H9 (cell line): Measurements from ENCODE around the gene EIF3D. TPM values are rescaled to one million over a fixed set of nuclear protein-coding genes. Genes with fewer than 3 reads are reported as not detected.

Experiments
- DNase-seq: peaks from one replicate; pipeline ENCODE4 v3.0.0-alpha.2; 2017
- H2AFZ ChIP-seq: one replicate; pipeline ENCODE4 v1.6.1; 2013; ENCODE audit warnings: mild to moderate bottlenecking, low read length, control low read depth, moderate library complexity
- H2AK5ac ChIP-seq: 2 replicates; pipeline ENCODE4 v1.6.1; 2013; ENCODE audit warnings: low read length, control low read depth, mixed read lengths; ENCODE audit not compliant: insufficient read length
- H2BK120ac ChIP-seq: one replicate; pipeline ENCODE4 v1.6.1; 2013; ENCODE audit warnings: low read depth, mild to moderate bottlenecking, low read length, control low read depth, inconsistent platforms; ENCODE audit not compliant: poor library complexity, severe bottlenecking
- H2BK12ac ChIP-seq: 2 replicates; pipeline ENCODE4 v1.6.1; 2013; ENCODE audit warnings: low read length, control low read depth, mixed read lengths, low read depth; ENCODE audit not compliant: insufficient read length
- H2BK15ac ChIP-seq: 2 replicates; pipeline ENCODE4 v1.6.1; 2013; ENCODE audit warnings: low read depth, low read length, control low read depth
- H2BK20ac ChIP-seq: one replicate; pipeline ENCODE4 v1.6.1; 2013; ENCODE audit warnings: low read depth, mild to moderate bottlenecking, low read length, control low read depth, inconsistent platforms; ENCODE audit not compliant: poor library complexity, severe bottlenecking
- H2BK5ac ChIP-seq: 2 replicates; pipeline ENCODE4 v1.6.1; 2013; ENCODE audit warnings: low read length, control low read depth, mixed read lengths; ENCODE audit not compliant: insufficient read length
- H3K14ac ChIP-seq: 2 replicates; pipeline ENCODE4 v1.6.1; 2013; ENCODE audit warnings: low read length, control low read depth; ENCODE audit not compliant: insufficient read depth
- H3K18ac ChIP-seq: 2 replicates; pipeline ENCODE4 v1.6.1; 2013; ENCODE audit warnings: low read depth, mild to moderate bottlenecking, mixed read lengths, low read length, control low read depth; ENCODE audit not compliant: insufficient read length
- H3K23ac ChIP-seq: 2 replicates; pipeline ENCODE4 v1.6.1; 2013; ENCODE audit warnings: low read length, control low read depth, mixed read lengths, low read depth; ENCODE audit not compliant: insufficient read length
- H3K23me2 ChIP-seq: 2 replicates; pipeline ENCODE4 v1.6.1; 2013; ENCODE audit warnings: low read depth, mild to moderate bottlenecking, mixed read lengths, low read length, control low read depth; ENCODE audit not compliant: insufficient read length, poor library complexity, severe bottlenecking
- H3K27ac ChIP-seq: 2 replicates; pipeline ENCODE4 v1.5.1; 2013; ENCODE audit warnings: low read length, control low read depth, mixed read lengths, low read depth; ENCODE audit not compliant: insufficient read length
- H3K27me3 ChIP-seq: 2 replicates; pipeline ENCODE4 v1.6.1; 2013; ENCODE audit warnings: low read length, control low read depth, inconsistent platforms; ENCODE audit not compliant: insufficient read depth
- H3K4ac ChIP-seq: 2 replicates; pipeline ENCODE4 v1.6.1; 2013; ENCODE audit warnings: low read depth, mild to moderate bottlenecking, control low read depth, inconsistent platforms, low read length, moderate library complexity
- H3K4me1 ChIP-seq: 2 replicates; pipeline ENCODE4 v1.6.1; 2013; ENCODE audit warnings: low read length, control low read depth, inconsistent platforms; ENCODE audit not compliant: insufficient read depth
- H3K4me2 ChIP-seq: 2 replicates; pipeline ENCODE4 v1.6.1; 2013; ENCODE audit warnings: low read length, control low read depth, mixed read lengths; ENCODE audit not compliant: insufficient read length, insufficient read depth
- H3K56ac ChIP-seq: 2 replicates; pipeline ENCODE4 v1.6.1; 2013; ENCODE audit warnings: low read depth, mild to moderate bottlenecking, mixed read lengths, low read length, control low read depth; ENCODE audit not compliant: insufficient read length
- H3K79me1 ChIP-seq: 2 replicates; pipeline ENCODE4 v1.6.1; 2013; ENCODE audit warnings: low read depth, mild to moderate bottlenecking, moderate library complexity, low read length, control low read depth, inconsistent platforms; ENCODE audit not compliant: insufficient read depth, poor library complexity, severe bottlenecking
- H3K79me2 ChIP-seq: 2 replicates; pipeline ENCODE4 v1.6.1; 2013; ENCODE audit warnings: low read length, control low read depth, inconsistent platforms; ENCODE audit not compliant: insufficient read depth
- H3K9ac ChIP-seq: 2 replicates; pipeline ENCODE4 v1.6.1; 2013; ENCODE audit warnings: low read length, control low read depth, mixed read lengths; ENCODE audit not compliant: insufficient read length; ENCODE audit errors: extremely low read depth
- H3K9me3 ChIP-seq: one replicate; pipeline ENCODE4 v1.6.1; 2013; ENCODE audit warnings: low read depth, low read length, inconsistent platforms; ENCODE audit not compliant: control insufficient read depth
- H3T11ph ChIP-seq: one replicate; pipeline ENCODE4 v1.6.1; 2013; ENCODE audit warnings: mild to moderate bottlenecking, low read length, control low read depth, inconsistent platforms
- H4K20me1 ChIP-seq: one replicate; pipeline ENCODE4 v1.6.1; 2013; ENCODE audit not compliant: control insufficient read depth, insufficient read length, insufficient read depth
- H4K5ac ChIP-seq: 2 replicates; pipeline ENCODE4 v1.6.1; 2013; ENCODE audit warnings: low read depth, mild to moderate bottlenecking, mixed read lengths, low read length, control low read depth; ENCODE audit not compliant: insufficient read length
- H4K8ac ChIP-seq: replicated peaks from 2 replicates; pipeline ENCODE4 v1.6.1; 2013; ENCODE audit warnings: low read length, control low read depth, mixed read lengths, low read depth; ENCODE audit not compliant: insufficient read length
- H4K91ac ChIP-seq: 2 replicates; pipeline ENCODE4 v1.6.1; 2013; ENCODE audit warnings: low read depth, mild to moderate bottlenecking, moderate library complexity, mixed read lengths, low read length, control low read depth; ENCODE audit not compliant: insufficient read length
- H3K27ac Mint-ChIP-seq, 3 experiments: 2 replicates in 2 of 3; 3 replicates in 1 of 3; pipeline ENCODE4 v1.8.0; 2020 to 2021; ENCODE audit warnings: mixed read lengths in 3 of 3, mild to moderate bottlenecking in 1 of 3, moderate library complexity in 1 of 3
- H3K27me3 Mint-ChIP-seq: 2 replicates; pipeline ENCODE4 v1.8.0; 2021; ENCODE audit warnings: low read depth, mild to moderate bottlenecking, moderate library complexity, mixed read lengths
- H3K36me3 Mint-ChIP-seq, 3 experiments: 2 replicates in 2 of 3; 3 replicates in 1 of 3; pipeline ENCODE4 v1.8.0; 2020 to 2021; ENCODE audit warnings: low read depth in 3 of 3, mixed read lengths in 3 of 3; ENCODE audit not compliant: insufficient read depth in 1 of 3
- H3K4me1 Mint-ChIP-seq, 2 experiments: 2 replicates each; pipeline ENCODE4 v1.8.0; 2020; ENCODE audit warnings: mixed read lengths in 2 of 2
- H3K4me3 Mint-ChIP-seq, 2 experiments: 2 replicates in 1 of 2; 3 replicates in 1 of 2; pipeline ENCODE4 v1.8.0; 2020 to 2021; ENCODE audit warnings: mild to moderate bottlenecking in 2 of 2, mixed read lengths in 2 of 2, moderate library complexity in 1 of 2
- H3K9me3 Mint-ChIP-seq, 2 experiments: 2 replicates in 1 of 2; 3 replicates in 1 of 2; pipeline ENCODE4 v1.8.0; 2020; ENCODE audit warnings: mild to moderate bottlenecking in 2 of 2, mixed read lengths in 2 of 2, moderate library complexity in 1 of 2
- WGBS: extraction: QIAGEN DNeasy Blood & Tissue Kit; methylation state at CpG from one replicate; pipeline ENCODE4 v1.1.7; 2013; ENCODE audit warnings: missing lambda C conversion rate, low lambda C conversion rate, mixed read lengths; ENCODE audit not compliant: insufficient read length; ENCODE audit errors: extremely low coverage; 5-methylcytosine and 5-hydroxymethylcytosine counted together
- total RNA-seq: library from RNA; stranded (reverse); gene quantifications from 2 replicates; pipeline ENCODE4 v1.2.1, GENCODE V29; 2021
- TF ChIP-seq, protein P1 (sequence below): fragments of 200-600 bp; sonication (generic); conservative IDR thresholded peaks from 3 replicates; pipeline ENCODE4 v1.8.0; 2021; ENCODE audit warnings: antibody characterized with exemption, mild to moderate bottlenecking

The EIF3D gene
- total RNA-seq, 1 experiment from 2014 or later, result 198 TPM

GRCh38 chr22:36480941-36481392 lies 48.0 kb downstream of the EIF3D start:
- no peak overlapping the region for H2BK120ac ChIP-seq
- no peak overlapping the region for H3T11ph ChIP-seq
- H3K23me2 ChIP-seq, result peaks cover 5% of the 10 kb centered on the region
- no peak overlapping the region for H2BK5ac ChIP-seq
- no peak overlapping the region for H3K56ac ChIP-seq
- peak overlapping the region; percentile 69 for H3K9ac ChIP-seq
- no peak overlapping the region for H3K4ac ChIP-seq
- peaks cover 3% of the 10 kb centered on the region; the same call in 1 of the 2 replicates for H3K27me3 ChIP-seq
- no peak overlapping the region for H4K91ac ChIP-seq
- TF ChIP-seq, protein P1, sequence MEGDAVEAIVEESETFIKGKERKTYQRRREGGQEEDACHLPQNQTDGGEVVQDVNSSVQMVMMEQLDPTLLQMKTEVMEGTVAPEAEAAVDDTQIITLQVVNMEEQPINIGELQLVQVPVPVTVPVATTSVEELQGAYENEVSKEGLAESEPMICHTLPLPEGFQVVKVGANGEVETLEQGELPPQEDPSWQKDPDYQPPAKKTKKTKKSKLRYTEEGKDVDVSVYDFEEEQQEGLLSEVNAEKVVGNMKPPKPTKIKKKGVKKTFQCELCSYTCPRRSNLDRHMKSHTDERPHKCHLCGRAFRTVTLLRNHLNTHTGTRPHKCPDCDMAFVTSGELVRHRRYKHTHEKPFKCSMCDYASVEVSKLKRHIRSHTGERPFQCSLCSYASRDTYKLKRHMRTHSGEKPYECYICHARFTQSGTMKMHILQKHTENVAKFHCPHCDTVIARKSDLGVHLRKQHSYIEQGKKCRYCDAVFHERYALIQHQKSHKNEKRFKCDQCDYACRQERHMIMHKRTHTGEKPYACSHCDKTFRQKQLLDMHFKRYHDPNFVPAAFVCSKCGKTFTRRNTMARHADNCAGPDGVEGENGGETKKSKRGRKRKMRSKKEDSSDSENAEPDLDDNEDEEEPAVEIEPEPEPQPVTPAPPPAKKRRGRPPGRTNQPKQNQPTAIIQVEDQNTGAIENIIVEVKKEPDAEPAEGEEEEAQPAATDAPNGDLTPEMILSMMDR, result no peak
- H4K8ac ChIP-seq, result no peak overlapping the region
- H3K4me1 Mint-ChIP-seq, result peaks cover 4 to 11% of the 10 kb centered on the region in 2 experiments
- H3K9me3 Mint-ChIP-seq, result peaks cover 0 to 8% of the 10 kb centered on the region in 2 experiments; a peak in 3 of 5 replicates
- no peaks in the 10 kb centered on the region for H4K20me1 ChIP-seq
- no peaks in the 10 kb centered on the region for H3K4me1 ChIP-seq
- no CpG with 5 or more reads among the region's 9 CpGs for WGBS
- H3K23ac ChIP-seq, result no peak overlapping the region
- H3K36me3 Mint-ChIP-seq, result peaks cover 11 to 25% (median 19%) of the 10 kb centered on the region in 3 experiments
- peaks cover 38% of the 10 kb centered on the region for H3K27me3 Mint-ChIP-seq
- DNase-seq, result no peak
- H3K18ac ChIP-seq, result peak overlapping the region; percentile 39
- H3K79me1 ChIP-seq, result no peaks in the 10 kb centered on the region
- no peak overlapping the region; the same call in 1 of the 2 replicates for H3K14ac ChIP-seq
- no peak overlapping the region for H2AK5ac ChIP-seq
- H2BK15ac ChIP-seq, result no peak overlapping the region
- H2BK20ac ChIP-seq, result no peak overlapping the region
- H3K9me3 ChIP-seq, result no peaks in the 10 kb centered on the region
- peak overlapping the region; percentile 1 for H2AFZ ChIP-seq
- no peaks in the 10 kb centered on the region for H3K79me2 ChIP-seq
- H3K27ac ChIP-seq, result no peak overlapping the region
- H3K27ac Mint-ChIP-seq, result peak overlapping the region; percentile 42 to 97 (median 96); a peak in 6 of 7 replicates
- H2BK12ac ChIP-seq, result no peak overlapping the region
- H3K4me2 ChIP-seq, result peak overlapping the region; percentile 96
- H3K4me3 Mint-ChIP-seq, result peak overlapping the region; percentile 81 to 91
- H4K5ac ChIP-seq, result no peak overlapping the region
